ENCODE data around the gene RPL39L.

The RPL39L gene

DNA sequence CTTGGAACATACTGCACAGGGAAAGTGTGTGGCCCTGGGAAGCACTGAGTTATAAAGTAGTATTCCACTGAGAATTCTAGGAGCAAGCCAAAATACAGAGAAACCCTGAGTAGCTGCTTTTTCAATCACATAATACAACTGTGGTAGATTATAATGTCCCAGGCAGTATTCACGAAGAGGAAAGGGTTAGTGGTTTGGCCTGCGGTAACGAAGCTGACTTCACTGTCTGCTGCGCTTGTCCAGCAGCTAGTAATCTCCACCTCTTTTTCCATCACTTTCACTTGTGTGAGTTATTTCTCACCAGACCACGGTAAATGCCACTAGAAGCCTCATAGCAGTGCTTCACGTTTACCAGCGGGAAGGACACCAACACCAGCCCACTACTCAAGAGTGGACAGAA, 34.4 kb downstream of the RPL39L start:
- Histone ChIP-seq H4K8ac (ENCODE audit: low read length) (no peak overlapping the region), H3K18ac (ENCODE audit: low read depth in 1 of 2, low read length in 2 of 2) (no peak overlapping the region), H3K4me1 (ENCODE audit: control insufficient read depth, insufficient read depth, low read depth, low read length) (no peaks in the 10 kb centered on the region), H3K9me3 (ENCODE audit: control insufficient read depth, low read length) (no peaks in the 10 kb centered on the region), H4K91ac (ENCODE audit: low read length) (no peak overlapping the region), H3K27me3 (ENCODE audit: control insufficient read depth in 1 of 2, insufficient read depth in 1 of 2, low read length in 2 of 2) (no peaks in the 10 kb centered on the region), H2AFZ (ENCODE audit: low read depth, low read length) (no peak overlapping the region), H2BK12ac (ENCODE audit: low read length in 2 of 2) (no peak overlapping the region), H3K14ac (ENCODE audit: low read length in 2 of 2) (no peak overlapping the region), H2BK5ac (ENCODE audit: low read depth, low read length, poor library complexity, severe bottlenecking) (no peak overlapping the region), H2BK15ac (ENCODE audit: low read depth, poor library complexity, severe bottlenecking) (no peak overlapping the region), H2AK5ac (ENCODE audit: low read length, severe bottlenecking) (no peak overlapping the region), H2BK120ac (ENCODE audit: low read depth, low read length) (no peak overlapping the region), H3K27ac (ENCODE audit: low read length, poor library complexity, severe bottlenecking) (no peak overlapping the region), H3K4me3 (ENCODE audit: insufficient read depth in 1 of 2, low read depth in 1 of 2, low read length in 2 of 2) (peak overlapping the region in 1 of 2 experiments; percentile 70), H3K79me1 (replicated peaks; ENCODE audit: low read length, poor library complexity, severe bottlenecking) (no peaks in the 10 kb centered on the region), H3K23ac (ENCODE audit: low read length in 2 of 2) (no peak overlapping the region), H3K4ac (ENCODE audit: low read depth in 1 of 2, low read length in 2 of 2) (no peak overlapping the region), H3K9ac (ENCODE audit: low read length) (peak overlapping the region; percentile 59), H3K36me3 (ENCODE audit: control insufficient read depth in 1 of 2, insufficient read depth in 2 of 2, low read depth in 1 of 2, low read length in 2 of 2) (no peaks in the 10 kb centered on the region), H3K4me2 (ENCODE audit: low read length, poor library complexity, severe bottlenecking) (no peak overlapping the region)
- 93% methylated on average over 7 of the region's 7 CpGs for WGBS
- DNase-seq: no peak

DNA sequence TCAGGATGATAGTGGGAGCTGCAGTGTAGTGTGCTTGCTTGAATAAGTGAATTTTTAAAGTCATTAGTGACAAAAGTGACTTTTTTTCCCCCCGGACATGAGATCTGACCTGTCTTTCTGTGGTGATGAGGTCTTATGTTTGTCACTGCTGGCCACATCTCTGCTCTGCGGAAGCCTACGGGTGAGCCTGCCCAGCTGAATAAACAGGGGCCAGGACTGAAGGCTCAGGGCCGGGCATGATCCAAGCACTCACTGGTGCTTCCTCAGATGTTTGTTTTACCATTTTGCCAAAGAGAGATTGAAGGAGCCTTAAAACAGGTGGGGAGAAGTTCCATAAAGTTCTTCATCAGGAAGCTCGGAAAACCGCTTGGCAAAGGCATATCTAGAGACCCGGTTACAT, 35.0 kb downstream of the RPL39L start:
- Histone ChIP-seq H3K27me3 (ENCODE audit: control insufficient read depth in 1 of 2, insufficient read depth in 1 of 2, low read length in 2 of 2) (no peaks in the 10 kb centered on the region), H2AK5ac (ENCODE audit: low read length, severe bottlenecking) (no peak overlapping the region), H2BK12ac (ENCODE audit: low read length in 2 of 2) (no peak overlapping the region), H2AFZ (ENCODE audit: low read depth, low read length) (no peak overlapping the region), H3K4me3 (ENCODE audit: insufficient read depth in 1 of 2, low read depth in 1 of 2, low read length in 2 of 2) (no peak overlapping the region), H3K14ac (ENCODE audit: low read length in 2 of 2) (no peak overlapping the region), H2BK15ac (ENCODE audit: low read depth, poor library complexity, severe bottlenecking) (no peak overlapping the region), H3K27ac (ENCODE audit: low read length, poor library complexity, severe bottlenecking) (no peak overlapping the region), H3K4ac (ENCODE audit: low read depth in 1 of 2, low read length in 2 of 2) (no peak overlapping the region), H3K4me2 (ENCODE audit: low read length, poor library complexity, severe bottlenecking) (no peak overlapping the region), H3K4me1 (ENCODE audit: control insufficient read depth, insufficient read depth, low read depth, low read length) (no peaks in the 10 kb centered on the region), H3K23ac (ENCODE audit: low read length in 2 of 2) (no peak overlapping the region), H3K79me1 (replicated peaks; ENCODE audit: low read length, poor library complexity, severe bottlenecking) (no peaks in the 10 kb centered on the region), H3K9ac (ENCODE audit: low read length) (peak overlapping the region; percentile 59), H2BK5ac (ENCODE audit: low read depth, low read length, poor library complexity, severe bottlenecking) (no peak overlapping the region), H2BK120ac (ENCODE audit: low read depth, low read length) (no peak overlapping the region), H3K18ac (ENCODE audit: low read depth in 1 of 2, low read length in 2 of 2) (no peak overlapping the region), H4K8ac (ENCODE audit: low read length) (no peak overlapping the region), H3K36me3 (ENCODE audit: control insufficient read depth in 1 of 2, insufficient read depth in 2 of 2, low read depth in 1 of 2, low read length in 2 of 2) (no peaks in the 10 kb centered on the region), H4K91ac (ENCODE audit: low read length) (no peak overlapping the region), H3K9me3 (ENCODE audit: control insufficient read depth, low read length) (no peaks in the 10 kb centered on the region)
- 97% methylated on average over 7 of the region's 7 CpGs for WGBS
- no peak for DNase-seq

DNA sequence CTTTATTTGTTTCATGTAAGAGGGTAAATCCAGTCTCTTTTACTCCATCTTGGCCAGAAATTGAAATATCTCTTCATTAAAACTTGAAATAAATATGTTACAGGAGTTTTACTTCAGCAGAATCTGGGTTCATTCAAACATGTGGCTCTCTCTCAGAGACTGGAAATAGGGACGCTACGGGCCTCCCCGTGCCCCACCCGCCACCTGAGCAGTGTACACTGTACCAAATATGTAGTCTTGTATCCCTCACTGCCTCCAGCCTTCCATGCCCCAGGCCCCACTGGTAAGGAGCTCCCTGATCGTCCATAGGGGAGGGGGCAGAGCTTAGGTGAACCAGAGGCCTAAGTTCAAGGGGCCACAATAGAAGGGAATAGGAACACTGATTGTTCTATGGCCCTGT, 36.0 kb downstream of the RPL39L start:
- no peak overlapping the region for H2AK5ac ChIP-seq (ENCODE audit: low read length, severe bottlenecking)
- H3K4me1 ChIP-seq (ENCODE audit: control insufficient read depth, insufficient read depth, low read depth, low read length): no peaks in the 10 kb centered on the region
- H3K18ac ChIP-seq (ENCODE audit: low read depth in 1 of 2, low read length in 2 of 2): no peak overlapping the region
- no peak overlapping the region for H3K9ac ChIP-seq (ENCODE audit: low read length)
- no peak overlapping the region for H3K4ac ChIP-seq (ENCODE audit: low read depth in 1 of 2, low read length in 2 of 2)
- no peak overlapping the region for H3K23ac ChIP-seq (ENCODE audit: low read length in 2 of 2)
- H2BK12ac ChIP-seq (ENCODE audit: low read length in 2 of 2): no peak overlapping the region
- no peak overlapping the region for H4K91ac ChIP-seq (ENCODE audit: low read length)
- no peaks in the 10 kb centered on the region for H3K9me3 ChIP-seq (ENCODE audit: control insufficient read depth, low read length)
- H3K36me3 ChIP-seq (ENCODE audit: control insufficient read depth in 1 of 2, insufficient read depth in 2 of 2, low read depth in 1 of 2, low read length in 2 of 2): no peaks in the 10 kb centered on the region
- no peak overlapping the region for H3K27ac ChIP-seq (ENCODE audit: low read length, poor library complexity, severe bottlenecking)
- H3K27me3 ChIP-seq (ENCODE audit: control insufficient read depth in 1 of 2, insufficient read depth in 1 of 2, low read length in 2 of 2): no peaks in the 10 kb centered on the region
- H2BK120ac ChIP-seq (ENCODE audit: low read depth, low read length): no peak overlapping the region
- no peak overlapping the region for H2AFZ ChIP-seq (ENCODE audit: low read depth, low read length)
- H3K79me1 ChIP-seq (replicated peaks; ENCODE audit: low read length, poor library complexity, severe bottlenecking): no peaks in the 10 kb centered on the region
- H2BK5ac ChIP-seq (ENCODE audit: low read depth, low read length, poor library complexity, severe bottlenecking): no peak overlapping the region
- WGBS: 95% methylated on average over 5 of the region's 5 CpGs
- peak overlapping the region in 1 of 2 experiments; percentile 26 for H3K14ac ChIP-seq (ENCODE audit: low read length in 2 of 2)
- no peak for DNase-seq
- H2BK15ac ChIP-seq (ENCODE audit: low read depth, poor library complexity, severe bottlenecking): no peak overlapping the region
- H3K4me3 ChIP-seq (ENCODE audit: insufficient read depth in 1 of 2, low read depth in 1 of 2, low read length in 2 of 2): no peak overlapping the region
- H3K4me2 ChIP-seq (ENCODE audit: low read length, poor library complexity, severe bottlenecking): no peak overlapping the region
- no peak overlapping the region for H4K8ac ChIP-seq (ENCODE audit: low read length)

DNA sequence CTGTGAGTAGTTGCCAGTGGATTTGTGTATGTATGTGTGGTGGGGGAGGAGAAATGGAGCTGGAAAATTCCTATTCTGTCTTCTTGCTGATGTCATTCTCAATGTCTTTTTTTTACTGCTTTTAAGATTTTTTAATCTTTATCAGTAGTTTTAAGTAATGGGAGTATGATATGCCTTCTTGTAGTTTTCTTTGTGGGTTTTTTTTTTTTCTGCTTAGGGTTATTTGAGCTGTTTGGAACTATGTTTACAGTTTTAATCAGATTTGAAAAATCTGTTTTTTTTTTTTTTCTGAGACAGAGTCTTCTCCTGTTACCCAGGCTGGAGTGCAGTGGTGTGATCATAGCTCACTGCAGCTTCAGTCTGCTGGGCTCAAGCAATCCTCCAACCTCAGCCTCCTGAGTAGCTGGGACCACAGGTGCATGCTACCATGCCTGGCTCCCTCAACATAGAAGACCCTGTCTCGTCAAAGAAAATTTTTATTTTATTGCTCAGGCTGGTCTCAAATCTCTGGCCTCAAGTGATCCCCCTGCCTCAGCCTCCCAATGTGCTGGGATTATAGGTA, 37.1 kb downstream of the RPL39L start:
- H3K27ac ChIP-seq (ENCODE audit: low read length, poor library complexity, severe bottlenecking): no peak overlapping the region
- 100% methylated on average over 1 of the region's 1 CpG for WGBS
- DNase-seq: no peak
- no peaks in the 10 kb centered on the region for H3K79me1 ChIP-seq (replicated peaks; ENCODE audit: low read length, poor library complexity, severe bottlenecking)
- no peak overlapping the region for H3K4ac ChIP-seq (ENCODE audit: low read depth in 1 of 2, low read length in 2 of 2)
- H2BK120ac ChIP-seq (ENCODE audit: low read depth, low read length): no peak overlapping the region
- H4K8ac ChIP-seq (ENCODE audit: low read length): no peak overlapping the region
- no peak overlapping the region for H3K14ac ChIP-seq (ENCODE audit: low read length in 2 of 2)
- no peak overlapping the region for H2AK5ac ChIP-seq (ENCODE audit: low read length, severe bottlenecking)
- no peak overlapping the region for H2BK5ac ChIP-seq (ENCODE audit: low read depth, low read length, poor library complexity, severe bottlenecking)
- no peaks in the 10 kb centered on the region for H3K4me1 ChIP-seq (ENCODE audit: control insufficient read depth, insufficient read depth, low read depth, low read length)
- H3K9ac ChIP-seq (ENCODE audit: low read length): peak overlapping the region; percentile 86
- H3K27me3 ChIP-seq (ENCODE audit: control insufficient read depth in 1 of 2, insufficient read depth in 1 of 2, low read length in 2 of 2): no peaks in the 10 kb centered on the region
- H2BK12ac ChIP-seq (ENCODE audit: low read length in 2 of 2): no peak overlapping the region
- H4K91ac ChIP-seq (ENCODE audit: low read length): no peak overlapping the region
- peak overlapping the region in 1 of 2 experiments; percentile 76 for H3K4me3 ChIP-seq (ENCODE audit: insufficient read depth in 1 of 2, low read depth in 1 of 2, low read length in 2 of 2)
- no peak overlapping the region for H3K18ac ChIP-seq (ENCODE audit: low read depth in 1 of 2, low read length in 2 of 2)
- no peak overlapping the region for H3K23ac ChIP-seq (ENCODE audit: low read length in 2 of 2)
- peak overlapping the region; percentile 29 for H2AFZ ChIP-seq (ENCODE audit: low read depth, low read length)
- H3K4me2 ChIP-seq (ENCODE audit: low read length, poor library complexity, severe bottlenecking): no peak overlapping the region
- no peaks in the 10 kb centered on the region for H3K9me3 ChIP-seq (ENCODE audit: control insufficient read depth, low read length)
- no peak overlapping the region for H2BK15ac ChIP-seq (ENCODE audit: low read depth, poor library complexity, severe bottlenecking)
- no peaks in the 10 kb centered on the region for H3K36me3 ChIP-seq (ENCODE audit: control insufficient read depth in 1 of 2, insufficient read depth in 2 of 2, low read depth in 1 of 2, low read length in 2 of 2)

All from mesenchymal stem cell (in vitro differentiated cells and primary cell).